Fibroblast of the aortic adventitia (primary cell): Measurements from ENCODE around the gene TRIM24. TPM values are rescaled to one million over a fixed set of nuclear protein-coding genes. Genes with fewer than 3 reads are reported as not detected.
A peak's percentile ranks its signal among the peaks of the same experiment; 100 is the strongest.

Experiments
- DNase-seq: peaks from one replicate; pipeline ENCODE4 v3.0.0-alpha.2; 2010; ENCODE audit warnings: low read depth
- H3K4me3 ChIP-seq: 2 replicates; pipeline ENCODE4 v1.5.1; 2011; ENCODE audit warnings: low read depth, mild to moderate bottlenecking, control low read depth, low read length, moderate library complexity
- CTCF ChIP-seq: IDR thresholded peaks from 2 replicates; pipeline ENCODE4 v1.5.1; 2011; ENCODE audit warnings: mild to moderate bottlenecking, low read length, control low read depth, inconsistent platforms; ENCODE audit not compliant: insufficient read depth
- total RNA-seq: library from RNA; depleted of rRNA; stranded (reverse); fragments of >200 nt; gene quantifications from 2 replicates; pipeline ENCODE4 v1.2.3, GENCODE V29; 2012; ENCODE audit warnings: low replicate concordance

TRIM24 gene
- total RNA-seq, 1 donor, result 12.6 TPM

GRCh38 chr7:138549082-138549481 lies 89.0 kb downstream of the TRIM24 start:
- no peak overlapping the region for H3K4me3 ChIP-seq
- DNase-seq, result no peak

GRCh38 chr7:138550337-138550736 lies 90.3 kb downstream of the TRIM24 start:
- no peak for DNase-seq
- no peak for TF ChIP-seq CTCF
- H3K4me3 ChIP-seq, result no peak overlapping the region

More at GRCh38 chr7:138549082-138549481, 89.0 kb downstream of the TRIM24 start:
- no peak for TF ChIP-seq CTCF

GRCh38 chr7:138551102-138551501 lies 91.0 kb downstream of the TRIM24 start:
- DNase-seq, result no peak
- no peak overlapping the region for H3K4me3 ChIP-seq
- no peak for TF ChIP-seq CTCF

- H3K4me3 ChIP-seq, result no peak overlapping the region
- no peak for DNase-seq
- TF ChIP-seq CTCF, result no peak
Observed at GRCh38 chr7:138553805-138554204, 93.7 kb downstream of the TRIM24 start.

- no peak for TF ChIP-seq CTCF
- no peak for DNase-seq
Observed at GRCh38 chr7:138554674-138555073, 94.6 kb downstream of the TRIM24 start.

GRCh38 chr7:138555684-138556083 lies 95.6 kb downstream of the TRIM24 start:
- TF ChIP-seq CTCF, result no peak
- H3K4me3 ChIP-seq, result no peak overlapping the region
- no peak for DNase-seq

More at GRCh38 chr7:138554674-138555073, 94.6 kb downstream of the TRIM24 start:
- no peak overlapping the region for H3K4me3 ChIP-seq

GRCh38 chr7:138556771-138557484 lies 96.9 kb downstream of the TRIM24 start:
- DNase-seq, result peak; percentile 12

More at GRCh38 chr7:138556771-138557484, 96.9 kb downstream of the TRIM24 start:
- TF ChIP-seq CTCF, result no peak
- no peak overlapping the region for H3K4me3 ChIP-seq
